GM21576 (cell line): ENCODE data around the gene NOTUM.

Source experiments
- ATAC-seq: cut with Tn5 transposase; IDR thresholded peaks from one replicate; pipeline ENCODE4 v1.9.1; 2021; ENCODE audit warnings: mild to moderate bottlenecking, moderate library complexity; ENCODE audit not compliant: unreplicated experiment

The NOTUM gene

DNA sequence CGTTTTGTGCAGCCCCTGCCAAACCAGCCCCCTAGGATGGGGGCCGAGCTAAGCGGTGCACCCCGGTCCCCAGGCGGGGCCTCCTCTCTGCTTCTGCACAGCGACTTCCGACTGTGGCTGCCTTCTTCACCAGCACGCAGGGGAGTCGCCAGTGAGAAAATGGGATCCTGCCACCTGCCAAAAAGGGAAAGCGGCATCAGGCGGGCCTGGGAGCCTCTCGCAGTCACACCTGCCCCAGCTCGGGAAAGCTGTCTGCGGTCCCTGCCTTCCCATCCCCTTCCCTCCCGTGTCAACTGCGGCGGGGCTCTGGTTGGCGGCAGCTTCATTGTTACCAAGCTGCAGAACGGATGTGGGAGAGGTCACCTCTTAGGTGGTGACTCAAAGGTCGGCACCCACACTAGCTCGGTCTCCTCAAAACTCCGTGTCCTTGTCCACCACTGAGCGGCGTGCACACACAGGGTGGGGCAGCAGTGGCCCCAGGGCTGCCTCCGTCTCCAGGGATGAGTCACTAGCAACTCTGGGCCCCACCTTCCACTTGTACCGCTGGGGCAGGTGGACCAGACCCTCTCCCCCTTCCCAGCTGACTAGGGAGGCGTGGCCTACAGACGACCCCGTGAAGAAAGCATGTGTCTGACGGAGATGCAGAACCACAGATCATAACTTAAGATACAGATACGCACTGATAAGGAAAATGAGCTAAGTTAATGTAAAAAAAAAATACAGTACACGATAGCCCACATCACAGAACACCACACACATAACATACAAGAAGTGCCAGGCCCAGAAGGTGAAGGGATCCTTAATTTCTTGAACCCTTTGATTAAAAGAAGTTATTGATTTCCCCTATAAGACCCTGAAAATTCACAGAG is 48.3 kb downstream of the NOTUM start:
- no peak for ATAC-seq

DNA sequence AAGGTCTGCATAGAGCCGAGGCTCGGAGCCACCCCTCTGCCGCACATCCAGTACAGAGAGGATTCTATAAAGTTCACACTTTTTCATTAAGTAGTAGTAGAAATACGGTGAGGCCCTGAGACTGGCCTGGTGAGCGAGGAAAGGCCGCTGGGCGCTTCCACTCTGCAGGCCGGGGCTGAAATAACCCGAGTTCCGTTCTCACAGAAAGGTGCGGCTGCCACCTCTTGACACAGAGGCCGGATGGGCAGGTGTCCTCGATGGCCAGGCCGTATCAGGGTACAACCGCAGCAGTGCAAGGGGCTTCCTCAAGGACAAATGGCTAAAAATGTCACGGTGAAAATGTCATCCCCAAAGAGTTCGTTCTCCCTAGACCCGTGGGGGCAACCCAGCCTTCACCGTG is 49.0 kb downstream of the NOTUM start:
- ATAC-seq = no peak

DNA sequence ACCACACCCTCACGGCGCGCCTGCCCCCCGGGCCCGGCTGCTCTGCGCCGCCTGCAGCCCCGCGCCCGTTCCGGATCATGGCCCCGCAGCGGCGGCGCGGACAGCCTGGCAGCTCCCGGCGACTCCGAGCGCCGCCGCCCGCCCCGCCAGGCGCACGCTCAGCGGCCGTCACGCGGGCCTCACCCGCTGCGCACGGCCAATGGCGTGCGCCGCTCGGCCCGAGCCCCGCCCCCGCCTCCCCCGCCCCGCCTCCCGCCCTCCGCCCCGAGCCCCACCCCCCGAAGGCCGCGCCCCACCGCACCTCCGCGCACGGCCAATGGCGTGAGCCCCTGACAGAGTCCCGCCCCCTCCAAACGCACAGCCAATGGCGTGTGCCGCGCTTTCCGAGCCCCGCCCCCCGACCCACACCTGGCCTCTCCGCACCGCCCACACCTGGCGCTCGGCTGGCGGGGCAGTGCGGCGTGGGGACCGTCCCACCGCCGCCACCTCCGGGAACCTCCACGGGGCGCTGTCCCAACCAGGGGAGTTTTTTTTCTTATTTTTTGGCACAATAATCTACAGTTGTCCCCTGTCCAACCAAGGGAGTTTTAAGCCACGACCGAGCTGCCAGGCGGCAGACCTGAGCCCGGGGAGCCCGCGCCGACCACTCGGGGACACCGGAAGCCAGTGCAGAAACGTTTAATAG is 49.6 kb downstream of the NOTUM start, which contains the start of gene PCYT2:
PCYT2 (minus strand) TSS at position 123 of the 685 bp plus-strand sequence; CDS start at position 79, 44 bp downstream.
- peak; percentile 62 for ATAC-seq

- ATAC-seq = peak; percentile 25
These were observed 50.1 kb downstream of the NOTUM start for GRCh38 chr17:81910840-81911276.

DNA sequence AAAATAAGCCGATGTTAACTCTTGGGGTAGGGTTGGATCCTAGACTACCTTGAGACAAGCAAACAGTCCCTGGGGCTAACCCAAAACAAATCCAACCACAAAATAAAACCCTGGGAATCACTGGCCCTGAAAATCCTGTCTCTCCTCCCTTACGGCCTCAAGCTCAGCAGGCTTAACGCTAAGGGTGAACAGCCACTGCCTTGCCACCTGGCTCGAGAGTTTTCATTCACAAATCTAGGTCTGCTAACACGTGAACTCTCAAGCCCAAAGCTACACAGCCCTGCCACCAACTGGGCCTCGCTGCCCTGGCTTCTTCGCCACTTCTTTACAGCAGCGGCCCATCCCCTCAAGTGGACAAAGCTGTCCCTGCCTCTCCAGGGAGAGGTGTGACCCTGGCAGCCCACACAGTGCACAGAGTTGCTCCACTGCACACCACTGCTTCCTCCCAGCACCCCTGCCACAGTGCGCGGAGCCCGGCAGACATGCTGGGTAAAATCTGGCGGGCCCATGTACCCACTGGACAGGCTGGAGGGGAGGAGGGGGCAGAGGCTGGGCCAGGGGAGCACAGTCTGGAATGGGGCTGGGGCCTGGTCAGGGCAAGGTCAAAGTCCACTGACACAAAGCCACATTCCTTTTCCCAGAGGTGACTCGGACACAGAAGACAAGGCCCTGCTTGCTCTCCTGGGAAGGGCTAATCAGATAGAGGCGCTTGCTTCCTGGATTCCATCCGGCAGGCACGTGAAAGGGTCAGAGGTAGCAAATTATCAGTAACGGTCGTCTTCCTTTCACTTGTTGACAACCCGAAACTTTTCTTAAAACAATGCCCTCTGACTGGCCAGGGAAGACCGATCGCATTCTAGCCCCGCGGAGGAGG is 50.8 kb downstream of the NOTUM start:
- ATAC-seq = no peak

DNA sequence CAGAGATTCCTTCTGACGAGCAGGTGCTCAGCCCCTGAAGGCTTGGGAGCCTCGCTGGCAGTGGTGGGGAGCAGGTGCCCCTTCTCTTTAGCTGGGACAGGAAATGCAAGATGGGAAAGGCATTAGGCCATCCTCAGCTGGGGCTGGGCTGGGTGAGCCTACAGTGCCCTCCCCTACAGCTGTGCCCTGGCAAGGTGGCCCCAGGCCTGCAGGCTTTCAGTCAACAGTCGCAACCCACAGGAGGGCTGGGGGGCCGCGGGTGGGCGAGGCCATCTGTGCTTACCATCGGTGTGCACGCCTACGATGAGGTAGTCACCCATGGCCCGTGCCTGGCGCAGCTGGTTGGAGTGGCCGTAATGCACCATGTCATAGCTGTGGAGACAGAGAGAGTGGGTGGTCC is 51.8 kb downstream of the NOTUM start:
- ATAC-seq = no peak

DNA sequence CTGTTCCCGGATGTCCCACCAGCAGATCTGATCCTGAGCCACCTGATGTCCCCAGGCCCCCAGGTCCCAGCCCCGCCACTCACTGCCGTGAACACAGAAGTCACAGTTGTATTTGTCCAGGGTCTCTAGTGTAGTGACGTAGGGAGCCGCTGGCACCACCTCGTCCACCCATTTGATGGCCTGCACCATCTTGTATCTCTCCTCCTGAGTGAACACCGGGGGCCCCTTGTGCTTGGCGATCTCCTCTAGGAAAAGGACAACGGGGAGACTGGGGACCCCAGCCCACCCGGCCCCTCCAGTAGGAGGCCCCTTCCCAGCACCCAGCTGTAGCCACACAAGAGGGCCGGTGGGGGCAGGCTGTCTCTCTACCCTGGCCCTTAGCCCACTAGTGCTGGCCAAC is 52.2 kb downstream of the NOTUM start:
- no peak for ATAC-seq

DNA sequence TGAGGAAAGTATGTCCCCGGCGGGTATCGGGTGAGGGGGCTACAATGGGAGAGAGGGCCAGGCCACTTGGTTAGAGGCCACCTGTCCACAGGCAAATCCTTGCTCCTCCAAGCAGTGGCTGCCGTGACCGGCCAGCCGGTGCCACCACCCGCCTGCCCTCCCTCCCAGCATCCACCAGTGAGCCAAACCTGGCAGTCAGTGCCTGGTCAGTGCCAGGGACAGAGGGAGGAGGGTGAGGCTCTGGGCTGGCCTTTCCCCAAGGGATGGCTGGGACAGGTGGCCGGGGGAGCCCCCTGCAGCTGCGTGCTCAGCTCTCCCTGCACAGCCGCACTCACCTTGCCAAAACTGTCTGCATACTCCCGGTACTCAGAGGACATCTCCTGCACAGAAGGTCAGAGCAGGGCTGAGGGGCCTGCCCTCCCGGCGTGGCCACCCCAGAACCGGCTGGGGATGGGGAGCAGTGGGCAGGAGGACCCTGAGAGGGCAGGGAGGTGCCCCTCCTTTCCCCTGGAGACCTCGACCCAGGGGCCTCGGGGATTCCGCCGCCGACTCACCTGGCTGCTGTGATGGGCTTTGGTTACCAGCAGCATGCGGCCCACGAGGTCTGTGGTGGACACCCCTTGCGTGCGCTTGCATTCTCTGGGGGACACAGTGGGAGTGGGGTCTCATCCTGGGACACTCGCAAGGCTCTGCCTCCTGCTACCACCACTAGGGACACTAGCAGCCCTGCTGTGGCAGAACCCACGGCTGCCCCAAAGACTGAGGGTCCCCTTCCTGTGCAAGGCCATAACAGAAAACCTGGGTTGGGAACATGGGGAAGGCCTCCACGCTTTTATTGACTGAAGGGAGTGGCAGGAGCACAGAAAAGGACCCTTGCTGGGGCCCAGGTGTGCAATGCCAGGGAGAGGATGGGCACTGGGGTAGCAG is 53.5 kb downstream of the NOTUM start:
- ATAC-seq = no peak

DNA sequence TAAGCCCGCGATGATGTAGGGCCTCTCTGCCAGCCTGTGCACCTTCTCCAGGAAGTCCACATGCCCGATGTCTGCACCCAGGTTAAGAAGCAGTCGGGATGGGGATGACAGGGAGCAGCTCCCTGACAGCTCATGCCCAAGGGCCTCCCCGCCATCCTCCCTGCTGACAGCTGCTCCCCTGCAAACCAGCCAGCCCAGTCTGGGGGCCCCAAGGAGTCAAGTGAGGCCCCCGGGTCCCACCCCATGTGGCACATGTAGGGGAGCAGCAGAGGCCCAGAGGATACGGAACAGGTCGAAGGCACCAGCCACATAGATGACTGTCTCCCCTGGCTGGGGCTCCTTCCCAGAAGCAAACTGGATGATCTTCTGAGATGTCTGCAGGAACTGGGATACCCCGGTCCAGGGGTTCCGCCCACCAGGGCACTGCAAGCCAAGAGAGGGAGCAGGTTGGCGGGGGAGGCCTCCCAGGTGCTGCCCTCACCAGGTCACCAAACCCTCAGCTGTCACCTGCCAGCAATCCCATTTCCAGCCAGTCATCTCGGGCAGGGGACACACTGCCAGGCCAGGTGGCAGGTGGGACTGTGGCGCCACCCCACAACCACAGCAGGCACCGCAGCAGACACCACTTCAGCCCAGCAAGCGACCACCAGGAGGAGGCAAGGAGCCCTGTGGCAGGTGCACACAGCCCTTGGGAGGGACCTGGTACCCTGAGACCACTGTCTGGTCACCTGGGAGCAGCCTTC is 54.3 kb downstream of the NOTUM start:
- ATAC-seq = no peak

GRCh38 chr17:81905993-81906392 is 55.0 kb downstream of the NOTUM start:
- no peak for ATAC-seq

GRCh38 chr17:81905424-81905875 is 55.5 kb downstream of the NOTUM start:
- ATAC-seq = no peak

DNA sequence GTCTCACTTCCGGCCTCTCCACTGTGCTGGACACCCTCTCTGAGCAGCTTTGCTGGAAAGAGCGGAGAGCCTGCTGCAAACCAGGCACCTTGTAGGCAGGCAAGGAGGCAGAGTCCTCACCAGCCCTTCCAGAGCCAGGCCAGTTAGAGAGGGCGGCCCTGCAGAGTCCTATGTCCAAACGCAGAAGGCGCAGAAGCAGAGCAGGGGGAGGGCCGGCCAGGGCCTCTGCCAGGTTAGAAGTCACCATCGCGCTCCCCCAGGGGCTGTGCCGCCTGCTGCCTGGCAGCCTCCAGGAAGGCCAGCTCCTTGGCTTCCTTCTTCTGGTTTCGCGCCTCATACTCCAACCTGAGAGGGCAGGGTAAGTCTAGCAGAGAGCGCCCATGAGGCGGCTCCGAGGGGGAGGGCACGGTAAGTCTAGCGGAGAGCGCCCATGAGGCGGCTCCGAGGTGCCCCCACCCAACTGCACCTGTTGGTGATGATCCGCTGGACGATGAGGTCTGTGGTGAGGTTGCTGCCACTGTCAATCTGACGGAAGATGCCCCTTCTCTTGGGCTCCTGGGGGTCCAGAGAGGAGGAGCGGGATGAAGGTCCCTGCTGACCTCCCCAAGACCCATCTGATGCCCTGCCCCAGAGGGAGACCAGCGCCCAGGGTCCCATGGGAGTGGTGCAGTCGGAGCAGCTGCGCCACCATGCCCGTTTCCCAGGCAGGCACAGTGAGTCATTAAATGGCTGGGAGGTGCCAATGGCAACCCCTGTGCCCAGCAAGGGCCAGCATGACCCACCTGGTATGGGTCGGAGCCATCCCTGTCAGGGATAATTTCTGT is 56.2 kb downstream of the NOTUM start:
- no peak for ATAC-seq

DNA sequence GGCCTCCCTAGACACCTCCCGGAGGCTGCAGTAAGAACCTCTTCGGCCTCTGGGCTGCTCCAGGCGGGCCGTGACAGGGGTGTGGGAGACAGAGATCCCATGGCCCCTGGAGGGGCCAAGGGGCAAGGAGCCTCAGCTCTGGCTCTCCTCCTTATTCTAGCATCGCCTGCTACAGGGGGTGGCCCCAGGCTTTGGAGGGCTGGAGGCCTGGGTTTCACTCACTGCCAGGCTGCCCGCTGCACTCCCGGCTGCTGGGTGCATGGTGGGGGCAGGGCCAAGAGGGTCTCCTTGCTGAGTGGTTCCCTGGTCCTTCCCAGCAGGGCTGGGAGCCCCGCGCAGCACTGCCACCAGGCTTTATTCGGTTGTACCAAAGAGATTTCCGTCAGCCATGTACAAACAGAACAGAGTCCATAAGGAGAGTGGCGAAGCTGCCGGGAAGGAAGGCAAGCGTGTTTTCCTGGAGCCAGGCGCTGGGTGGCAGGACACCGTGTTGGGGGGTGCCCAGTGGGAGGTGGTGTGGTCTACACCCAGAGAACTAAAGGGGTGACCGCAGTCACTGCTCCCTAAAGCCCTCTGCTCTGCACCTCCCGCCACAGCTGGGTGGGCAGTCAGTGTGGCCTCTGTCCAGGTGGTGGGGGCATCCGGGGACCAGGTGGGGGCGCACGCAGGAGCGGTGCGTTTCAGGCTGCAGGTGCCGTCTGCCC is 56.9 kb downstream of the NOTUM start:
- ATAC-seq = no peak

GRCh38 chr17:81903415-81903831 is 57.6 kb downstream of the NOTUM start:
- no peak for ATAC-seq

GRCh38 chr17:81902653-81903414 is 58.2 kb downstream of the NOTUM start:
- no peak for ATAC-seq
